Endothelial cell of hepatic sinusoid (primary cell): ENCODE data around the gene EBP.
"Not testable (repeated sequence)": the region's sequence is repeated elsewhere in the genome, so short reads cannot be mapped to it uniquely, and the experiment has no call there.

Experiments used
- in situ Hi-C: cut with HindIII; loops from 2 replicates; pipeline ENCODE4 v1.10.0; 2017; ENCODE audit warnings: low sequenced_read_pairs

EBP gene

GRCh38 chrX:48492293-48492910 is 29.2 kb upstream of the EBP start:
- in situ Hi-C loops, result no loop called here

- in situ Hi-C loops, result no loop called here
Measured at GRCh38 chrX:48493890-48494364, 27.7 kb upstream of the EBP start.

- in situ Hi-C loops, result no loop called here
Measured at GRCh38 chrX:48496660-48497059, 24.9 kb upstream of the EBP start.

GRCh38 chrX:48497871-48498270 is 23.7 kb upstream of the EBP start:
- in situ Hi-C loops, result no loop called here

GRCh38 chrX:48498374-48498809 is 23.2 kb upstream of the EBP start:
- in situ Hi-C loops, result no loop called here

GRCh38 chrX:48504261-48504660 is 17.3 kb upstream of the EBP start:
- in situ Hi-C loops, result no loop called here

GRCh38 chrX:48505481-48505880 is 16.1 kb upstream of the EBP start:
- in situ Hi-C loops, result no loop called here

GRCh38 chrX:48507246-48507645 is 14.4 kb upstream of the EBP start:
- in situ Hi-C loops, result no loop called here

GRCh38 chrX:48508400-48509244 is 13.0 kb upstream of the EBP start, which contains the start of gene PORCN:
TSS of gene PORCN (plus strand) at chrX:48508992. CDS start at chrX:48509821, 829 bp downstream.
- in situ Hi-C loops, result no loop called here

GRCh38 chrX:48509245-48509590 is 12.4 kb upstream of the EBP start:
- in situ Hi-C loops, result no loop called here

GRCh38 chrX:48509619-48510018 is 12.0 kb upstream of the EBP start:
- in situ Hi-C loops, result no loop called here

GRCh38 chrX:48511560-48511959 is 10.0 kb upstream of the EBP start:
- in situ Hi-C loops, result no loop called here

GRCh38 chrX:48512371-48512935 is 9.2 kb upstream of the EBP start:
- in situ Hi-C loops, result no loop called here

- in situ Hi-C loops, result no loop called here
Measured at GRCh38 chrX:48513670-48514069, 7.9 kb upstream of the EBP start.

- in situ Hi-C loops, result no loop called here
Measured at GRCh38 chrX:48514126-48514806, 7.3 kb upstream of the EBP start.

GRCh38 chrX:48514868-48515460 is 6.6 kb upstream of the EBP start:
- in situ Hi-C loops, result no loop called here

GRCh38 chrX:48515842-48516241 is 5.8 kb upstream of the EBP start:
- in situ Hi-C loops, result no loop called here

- in situ Hi-C loops, result no loop called here
Measured at GRCh38 chrX:48516285-48516684, 5.3 kb upstream of the EBP start.

GRCh38 chrX:48516987-48517386 is 4.6 kb upstream of the EBP start:
- in situ Hi-C loops, result no loop called here

GRCh38 chrX:48519481-48519880 is 2.1 kb upstream of the EBP start:
- in situ Hi-C loops, result not testable (repeated sequence)

GRCh38 chrX:48520455-48520854 is 1.2 kb upstream of the EBP start:
- in situ Hi-C loops, result no loop called here
